ENCODE results near the gene POT1. TPM values are rescaled to one million over a fixed set of nuclear protein-coding genes. Genes with fewer than 3 reads are reported as not detected.

Gene POT1
- total and polyA plus RNA-seq, 10 donors = 9.4 to 37.0 (median 25.4) TPM

GRCh38 chr7:124792696-124793095 lies 136.9 kb downstream of the POT1 start:
- Histone ChIP-seq H3K4me1 (no peaks in the 10 kb centered on the region), H3K27ac (no peak overlapping the region), H3K36me3 (no peaks in the 10 kb centered on the region), H3K4me3 (no peak overlapping the region), H3K9me3 (peaks cover 0 to 16% (median 0%) of the 10 kb centered on the region in 8 donors), H3K27me3 (replicated peaks in 1 of 7) (peaks cover 0 to 4% (median 0%) of the 10 kb centered on the region in 7 donors)
- intact Hi-C loops (cut with DNase I; ENCODE audit: low total_unique reads) = no loop called here
- TF ChIP-seq POLR2A (IDR thresholded peaks at IDR 0.05) (no peak), CTCF (IDR thresholded peaks at IDR 0.05 in 8 of 11, conservative IDR thresholded peaks at IDR 0.05 in 3 of 11) (no peak), POLR2AphosphoS5 (IDR thresholded peaks at IDR 0.05) (no peak)
- 75 to 87% (median 82%) methylated on average over 3 of the region's 3 CpGs for WGBS, 5 donors
- DNase-seq = no peak

DNA sequence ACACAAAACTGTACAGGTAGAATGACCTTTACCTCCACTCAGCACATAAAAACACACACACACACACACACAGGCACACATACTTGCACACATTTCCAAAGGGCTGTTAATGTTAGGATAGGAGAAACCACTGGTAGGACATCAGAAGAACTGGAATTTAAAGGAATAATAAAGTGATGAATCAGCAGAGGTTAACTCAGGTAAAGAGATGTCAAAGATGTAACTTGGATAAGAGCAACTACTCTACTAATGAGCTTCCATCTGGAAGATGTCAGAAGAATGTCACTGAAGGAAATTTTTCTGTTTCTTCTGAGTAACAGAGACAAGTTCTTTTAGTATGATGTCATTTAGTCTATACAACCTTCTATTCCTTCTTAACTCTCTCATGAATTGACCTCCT lies 137.6 kb downstream of the POT1 start:
- Histone ChIP-seq H3K4me1 (no peaks in the 10 kb centered on the region), H3K36me3 (no peaks in the 10 kb centered on the region), H3K27ac (no peak overlapping the region), H3K9me3 (peaks cover 0 to 16% (median 0%) of the 10 kb centered on the region in 8 donors), H3K27me3 (replicated peaks in 1 of 7) (peaks cover 0 to 4% (median 0%) of the 10 kb centered on the region in 7 donors), H3K4me3 (no peak overlapping the region)
- intact Hi-C loops (cut with DNase I; ENCODE audit: low total_unique reads) = no loop called here
- TF ChIP-seq POLR2AphosphoS5 (IDR thresholded peaks at IDR 0.05) (no peak), POLR2A (IDR thresholded peaks at IDR 0.05) (no peak), CTCF (IDR thresholded peaks at IDR 0.05 in 8 of 11, conservative IDR thresholded peaks at IDR 0.05 in 3 of 11) (no peak)
- no peak for DNase-seq

DNA sequence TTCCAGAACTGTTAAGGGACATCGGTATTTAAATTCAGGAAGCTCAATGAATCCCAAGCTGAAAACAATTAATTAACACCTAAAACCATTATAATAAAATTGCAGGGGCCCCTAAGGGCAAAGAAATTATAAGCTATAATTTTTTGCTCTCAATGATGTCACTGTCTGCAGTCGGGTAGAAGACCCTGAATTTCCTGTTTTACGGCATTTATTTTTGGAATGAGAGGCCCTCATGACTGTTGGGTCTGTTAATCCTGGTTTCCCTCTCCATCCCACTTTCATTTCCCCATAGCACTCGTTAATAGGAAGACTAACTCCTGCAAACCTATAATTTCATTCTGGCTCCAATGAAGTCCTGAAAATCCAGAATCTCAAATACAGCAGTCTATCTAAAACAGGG lies 138.2 kb downstream of the POT1 start:
- WGBS, 5 donors = 66 to 81% (median 67%) methylated on average over 4 of the region's 4 CpGs
- H3K9me3 ChIP-seq = peaks cover 0 to 14% (median 0%) of the 10 kb centered on the region in 8 donors
- no peak overlapping the region for H3K4me3 ChIP-seq
- H3K36me3 ChIP-seq = no peaks in the 10 kb centered on the region
- intact Hi-C loops (cut with DNase I; ENCODE audit: low total_unique reads) = no loop called here
- DNase-seq = no peak
- H3K27ac ChIP-seq = no peak overlapping the region
- no peaks in the 10 kb centered on the region for H3K4me1 ChIP-seq
- TF ChIP-seq CTCF (IDR thresholded peaks at IDR 0.05 in 8 of 11, conservative IDR thresholded peaks at IDR 0.05 in 3 of 11) (no peak), POLR2AphosphoS5 (IDR thresholded peaks at IDR 0.05) (no peak), POLR2A (IDR thresholded peaks at IDR 0.05) (no peak)
- H3K27me3 ChIP-seq (replicated peaks in 1 of 7) = peaks cover 0 to 9% (median 0%) of the 10 kb centered on the region in 7 donors

GRCh38 chr7:124790645-124791044 lies 139.0 kb downstream of the POT1 start:
- H3K9me3 ChIP-seq = peaks cover 0 to 6% (median 0%) of the 10 kb centered on the region in 8 donors
- intact Hi-C loops (cut with DNase I; ENCODE audit: low total_unique reads) = no loop called here
- no peak for DNase-seq
- TF ChIP-seq POLR2A (IDR thresholded peaks at IDR 0.05) (no peak), CTCF (IDR thresholded peaks at IDR 0.05 in 8 of 11, conservative IDR thresholded peaks at IDR 0.05 in 3 of 11) (no peak), POLR2AphosphoS5 (IDR thresholded peaks at IDR 0.05) (no peak)
- no peak overlapping the region for H3K27ac ChIP-seq
- H3K36me3 ChIP-seq = no peaks in the 10 kb centered on the region
- peaks cover 0 to 9% (median 0%) of the 10 kb centered on the region in 7 donors for H3K27me3 ChIP-seq (replicated peaks in 1 of 7)
- H3K4me3 ChIP-seq = no peak overlapping the region
- WGBS, 5 donors = 37 to 51% (median 48%) methylated on average over 6 of the region's 6 CpGs
- no peaks in the 10 kb centered on the region for H3K4me1 ChIP-seq

Data from spleen (tissue), 11 donors.